T-helper 1 cell treated with Interleukin-12 subunit alpha and Interleukin-12 subunit beta and Interleukin-4 antibody, amounts not matched to agents 30 μg/mL and 1 μg/mL, for 36 hours (primary cell): ENCODE data around the gene SIRPB2.

Experiments
- H3K27ac Mint-ChIP-seq: one replicate; pipeline ENCODE4 v1.8.0; 2021; ENCODE audit warnings: mild to moderate bottlenecking, mixed read lengths
- H3K27me3 Mint-ChIP-seq: one replicate; pipeline ENCODE4 v1.8.0; 2021; ENCODE audit warnings: low read depth, mixed read lengths
- H3K36me3 Mint-ChIP-seq: one replicate; pipeline ENCODE4 v1.8.0; 2021; ENCODE audit warnings: low read depth, mixed read lengths
- H3K4me1 Mint-ChIP-seq: one replicate; pipeline ENCODE4 v1.8.0; 2021; ENCODE audit warnings: low read depth, mixed read lengths
- H3K4me3 Mint-ChIP-seq: one replicate; pipeline ENCODE4 v1.8.0; 2021; ENCODE audit warnings: mild to moderate bottlenecking, moderate library complexity, mixed read lengths
- H3K9me3 Mint-ChIP-seq: one replicate; pipeline ENCODE4 v1.8.0; 2021; ENCODE audit warnings: mixed read lengths

The SIRPB2 gene

DNA sequence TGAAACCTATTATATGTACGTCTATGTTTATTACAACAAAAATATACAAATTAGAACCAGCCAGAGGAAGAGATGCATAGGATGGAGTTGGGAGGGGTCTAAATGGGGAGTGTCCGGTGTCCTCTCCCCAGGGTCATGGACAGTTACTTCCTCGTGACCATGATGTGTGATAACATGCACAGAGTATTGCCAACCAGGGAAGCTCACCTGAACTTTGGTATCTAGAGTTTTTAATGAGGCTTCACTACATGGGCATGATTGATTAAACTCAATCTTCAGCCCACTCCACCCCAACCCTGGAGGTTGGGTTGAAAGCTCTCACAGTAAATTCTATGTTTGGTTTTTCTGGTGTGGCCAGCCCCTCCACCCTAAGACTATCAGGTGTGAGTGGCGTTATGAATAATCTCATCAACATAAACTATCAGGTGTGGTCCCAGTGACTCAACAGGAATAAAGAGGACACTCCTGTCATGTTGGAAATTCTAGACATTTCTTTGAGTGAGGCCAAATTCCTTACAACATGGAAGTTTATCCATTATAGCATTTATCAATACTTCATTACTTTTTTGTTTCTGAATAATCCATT, 62.0 kb downstream of the SIRPB2 start:
- Mint-ChIP-seq H3K9me3 (no peaks in the 10 kb centered on the region), H3K36me3 (peaks cover 7% of the 10 kb centered on the region), H3K27ac (no peak overlapping the region), H3K4me3 (no peak overlapping the region), H3K27me3 (peaks cover 35% of the 10 kb centered on the region), H3K4me1 (peaks cover 10% of the 10 kb centered on the region)

DNA sequence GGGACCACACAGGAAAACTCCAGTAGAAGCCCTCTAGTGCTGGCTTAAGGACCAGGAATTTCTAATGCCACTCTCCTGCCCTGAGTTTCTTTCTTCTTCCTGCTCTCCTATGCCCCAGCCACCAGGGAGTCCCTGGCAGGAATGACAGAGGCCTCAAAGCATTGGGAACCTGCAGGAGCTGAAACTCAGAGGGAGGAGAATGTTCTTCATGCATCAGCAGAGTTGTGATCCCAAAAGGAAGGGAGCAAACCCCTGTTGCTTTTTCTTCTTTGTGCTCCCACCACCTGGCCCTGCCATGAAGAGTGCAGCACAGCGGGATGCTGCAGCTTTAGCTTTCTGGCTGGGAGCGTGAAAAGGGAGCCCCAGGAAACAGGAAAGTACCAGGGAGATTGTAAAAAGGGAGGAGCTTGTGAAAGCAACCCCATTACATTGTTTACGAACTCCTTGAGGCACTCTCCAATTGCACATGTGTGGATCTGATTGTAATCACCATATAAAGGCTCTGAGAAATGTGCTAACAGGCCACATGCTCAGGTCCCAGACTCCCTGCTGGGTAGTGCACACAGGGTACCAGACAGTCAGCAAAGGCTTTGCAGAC, 63.7 kb downstream of the SIRPB2 start:
- Mint-ChIP-seq H3K4me3 (no peak overlapping the region), H3K4me1 (peaks cover 14% of the 10 kb centered on the region), H3K36me3 (peaks cover 3% of the 10 kb centered on the region), H3K9me3 (no peaks in the 10 kb centered on the region), H3K27ac (no peak overlapping the region), H3K27me3 (peaks cover 30% of the 10 kb centered on the region)

DNA sequence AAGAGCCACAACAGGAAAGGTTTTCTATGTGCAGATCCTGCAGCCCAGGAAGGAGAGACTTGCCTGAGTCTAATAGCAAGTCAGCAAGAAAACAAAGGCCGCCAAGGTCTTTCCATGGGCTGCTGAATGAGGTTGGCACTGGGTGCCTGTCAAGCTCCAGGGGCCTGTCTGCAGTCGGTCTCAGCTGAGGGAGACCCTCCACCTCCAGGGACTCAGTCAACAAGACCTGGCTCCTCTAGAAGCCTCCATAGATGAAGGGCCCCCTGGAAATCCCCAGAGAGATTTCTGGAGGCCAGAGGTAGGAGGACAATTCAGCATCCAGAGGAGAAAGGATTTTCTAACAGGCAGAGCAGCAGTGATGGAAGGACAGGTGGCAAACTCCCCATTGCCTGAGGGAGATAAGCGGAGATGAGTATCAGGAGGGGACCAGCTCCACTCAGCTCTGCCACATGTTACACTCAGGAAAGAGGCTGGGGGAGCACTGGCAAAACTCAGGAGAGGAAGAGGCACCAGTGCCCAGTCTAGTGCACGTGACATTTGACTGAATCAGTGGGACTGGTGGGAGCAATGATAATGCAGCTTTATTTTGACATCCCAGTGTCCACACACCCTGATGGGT, 64.9 kb downstream of the SIRPB2 start:
- Mint-ChIP-seq H3K4me3 (no peak overlapping the region), H3K4me1 (peaks cover 14% of the 10 kb centered on the region), H3K9me3 (peaks cover 4% of the 10 kb centered on the region), H3K27ac (no peak overlapping the region), H3K36me3 (peaks cover 3% of the 10 kb centered on the region), H3K27me3 (peaks cover 18% of the 10 kb centered on the region)
